Suprapubic skin (tissue), 3 donors: ENCODE data around the gene CNNM4.
"Not testable (repeated sequence)": the region's sequence is repeated elsewhere in the genome, so short reads cannot be mapped to it uniquely, and the experiment has no call there.

Experiments used
- POLR2A ChIP-seq, 2 donors: fragments of 450-650 bp; IDR thresholded peaks; one replicate each; pipeline ENCODE4 v1.6.1; 2017; ENCODE audit warnings: antibody characterized with exemption in 2 of 2, mild to moderate bottlenecking in 2 of 2, moderate library complexity in 2 of 2
- TF ChIP-seq, protein P1 (sequence below), 2 donors: fragments of 200-600 bp in 1 of 2; fragments of 450-650 bp in 1 of 2; sonication (generic) in 1 of 2; IDR thresholded peaks; one replicate each; pipeline ENCODE4 v1.5.1; 2016 to 2019; ENCODE audit warnings: antibody characterized with exemption in 2 of 2, mild to moderate bottlenecking in 1 of 2, moderate library complexity in 1 of 2

DNA sequence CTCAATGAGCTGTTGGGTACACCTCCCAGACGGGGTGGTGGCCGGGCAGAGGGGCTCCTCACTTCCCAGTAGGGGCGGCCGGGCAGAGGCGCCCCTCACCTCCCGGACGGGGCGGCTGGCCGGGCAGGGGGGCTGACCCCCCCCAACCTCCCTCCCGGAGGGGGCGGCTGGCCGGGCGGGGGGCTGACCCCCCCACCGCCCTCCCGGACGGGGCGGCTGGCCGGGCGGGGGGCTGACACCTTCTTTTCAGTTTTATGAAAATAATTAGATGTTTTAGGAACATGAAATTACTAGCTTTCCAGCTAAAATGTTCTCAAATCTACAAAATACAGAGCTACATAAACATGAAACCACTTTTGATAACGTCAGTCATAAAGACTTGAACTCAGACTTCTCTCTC is 45.2 kb downstream of the CNNM4 start:
- TF ChIP-seq POLR2A (IDR thresholded peaks at IDR 0.05) = not testable (repeated sequence)
- TF ChIP-seq, protein P1, sequence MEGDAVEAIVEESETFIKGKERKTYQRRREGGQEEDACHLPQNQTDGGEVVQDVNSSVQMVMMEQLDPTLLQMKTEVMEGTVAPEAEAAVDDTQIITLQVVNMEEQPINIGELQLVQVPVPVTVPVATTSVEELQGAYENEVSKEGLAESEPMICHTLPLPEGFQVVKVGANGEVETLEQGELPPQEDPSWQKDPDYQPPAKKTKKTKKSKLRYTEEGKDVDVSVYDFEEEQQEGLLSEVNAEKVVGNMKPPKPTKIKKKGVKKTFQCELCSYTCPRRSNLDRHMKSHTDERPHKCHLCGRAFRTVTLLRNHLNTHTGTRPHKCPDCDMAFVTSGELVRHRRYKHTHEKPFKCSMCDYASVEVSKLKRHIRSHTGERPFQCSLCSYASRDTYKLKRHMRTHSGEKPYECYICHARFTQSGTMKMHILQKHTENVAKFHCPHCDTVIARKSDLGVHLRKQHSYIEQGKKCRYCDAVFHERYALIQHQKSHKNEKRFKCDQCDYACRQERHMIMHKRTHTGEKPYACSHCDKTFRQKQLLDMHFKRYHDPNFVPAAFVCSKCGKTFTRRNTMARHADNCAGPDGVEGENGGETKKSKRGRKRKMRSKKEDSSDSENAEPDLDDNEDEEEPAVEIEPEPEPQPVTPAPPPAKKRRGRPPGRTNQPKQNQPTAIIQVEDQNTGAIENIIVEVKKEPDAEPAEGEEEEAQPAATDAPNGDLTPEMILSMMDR (IDR thresholded peaks at IDR 0.05) = not testable (repeated sequence)
